ENCODE results near the gene NSUN6.

DNA sequence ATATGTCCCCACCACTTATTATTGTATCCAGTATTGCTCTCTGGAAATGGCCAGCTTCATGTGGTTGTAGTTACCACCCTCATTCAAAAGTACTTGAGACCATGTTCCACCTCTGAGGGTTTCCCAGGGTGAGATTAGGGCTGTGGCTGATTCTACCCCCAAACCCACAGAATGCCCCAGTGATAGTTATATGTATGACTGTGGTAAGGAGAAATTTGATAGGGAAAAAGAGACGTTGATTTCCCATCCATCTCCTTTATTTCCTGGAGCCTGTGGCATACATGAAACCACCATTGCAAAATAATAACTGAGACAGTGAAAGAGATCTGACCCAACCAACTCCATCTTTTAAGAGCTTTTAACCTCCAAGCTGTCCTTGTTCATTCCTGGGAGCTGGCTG lies 33.0 kb upstream of the NSUN6 start:
- TF ChIP-seq, protein P1, sequence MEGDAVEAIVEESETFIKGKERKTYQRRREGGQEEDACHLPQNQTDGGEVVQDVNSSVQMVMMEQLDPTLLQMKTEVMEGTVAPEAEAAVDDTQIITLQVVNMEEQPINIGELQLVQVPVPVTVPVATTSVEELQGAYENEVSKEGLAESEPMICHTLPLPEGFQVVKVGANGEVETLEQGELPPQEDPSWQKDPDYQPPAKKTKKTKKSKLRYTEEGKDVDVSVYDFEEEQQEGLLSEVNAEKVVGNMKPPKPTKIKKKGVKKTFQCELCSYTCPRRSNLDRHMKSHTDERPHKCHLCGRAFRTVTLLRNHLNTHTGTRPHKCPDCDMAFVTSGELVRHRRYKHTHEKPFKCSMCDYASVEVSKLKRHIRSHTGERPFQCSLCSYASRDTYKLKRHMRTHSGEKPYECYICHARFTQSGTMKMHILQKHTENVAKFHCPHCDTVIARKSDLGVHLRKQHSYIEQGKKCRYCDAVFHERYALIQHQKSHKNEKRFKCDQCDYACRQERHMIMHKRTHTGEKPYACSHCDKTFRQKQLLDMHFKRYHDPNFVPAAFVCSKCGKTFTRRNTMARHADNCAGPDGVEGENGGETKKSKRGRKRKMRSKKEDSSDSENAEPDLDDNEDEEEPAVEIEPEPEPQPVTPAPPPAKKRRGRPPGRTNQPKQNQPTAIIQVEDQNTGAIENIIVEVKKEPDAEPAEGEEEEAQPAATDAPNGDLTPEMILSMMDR (IDR thresholded peaks at IDR 0.05), result no peak
- TF ChIP-seq POLR2A (IDR thresholded peaks at IDR 0.05; ENCODE audit: low read depth) (no peak), EP300 (IDR thresholded peaks at IDR 0.05) (no peak)
